SKM-1 treated with dmso at 0.1 percent for 144 hours (cell line): ENCODE results near the gene CKMT2.

ENCODE experiments used
- DNase-seq: peaks from one replicate; lab custom pipeline; 2025; ENCODE audit not compliant: unreplicated experiment; lab: John Stamatoyannopoulos, UW

CKMT2 gene

DNA sequence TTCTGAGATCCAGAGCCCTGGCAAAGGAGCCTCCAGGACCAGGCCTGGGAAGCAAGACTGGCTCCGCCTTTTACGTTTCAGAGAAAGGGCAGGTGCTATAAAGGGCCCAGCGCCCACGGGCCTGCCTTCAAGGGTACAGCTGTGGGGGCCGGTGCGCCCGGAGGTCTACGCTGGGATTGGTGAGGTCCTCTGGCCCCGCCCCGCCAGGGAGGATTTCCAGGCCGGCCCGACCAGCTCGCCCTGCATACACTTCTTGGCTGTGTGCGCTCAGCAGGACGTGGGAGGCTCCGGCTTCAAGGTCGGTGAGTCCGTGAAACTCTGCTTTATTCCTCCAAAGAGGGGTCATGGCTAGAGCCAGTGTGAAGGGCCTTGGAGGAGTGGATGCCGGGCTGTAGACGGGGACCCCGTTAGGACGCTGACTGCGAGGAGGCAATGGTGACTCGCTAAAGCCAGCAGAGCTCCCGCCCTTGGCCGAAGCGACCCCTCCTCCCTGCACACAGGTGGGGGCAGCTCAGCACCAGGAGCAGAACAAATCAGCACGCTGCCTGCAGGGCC, at the start of gene CKMT2:
CKMT2 (plus strand) TSS at position 243 of the 555 bp plus-strand sequence. CDS start 17,811 bp downstream, outside the sequence.
- DNase-seq, result no peak

DNA sequence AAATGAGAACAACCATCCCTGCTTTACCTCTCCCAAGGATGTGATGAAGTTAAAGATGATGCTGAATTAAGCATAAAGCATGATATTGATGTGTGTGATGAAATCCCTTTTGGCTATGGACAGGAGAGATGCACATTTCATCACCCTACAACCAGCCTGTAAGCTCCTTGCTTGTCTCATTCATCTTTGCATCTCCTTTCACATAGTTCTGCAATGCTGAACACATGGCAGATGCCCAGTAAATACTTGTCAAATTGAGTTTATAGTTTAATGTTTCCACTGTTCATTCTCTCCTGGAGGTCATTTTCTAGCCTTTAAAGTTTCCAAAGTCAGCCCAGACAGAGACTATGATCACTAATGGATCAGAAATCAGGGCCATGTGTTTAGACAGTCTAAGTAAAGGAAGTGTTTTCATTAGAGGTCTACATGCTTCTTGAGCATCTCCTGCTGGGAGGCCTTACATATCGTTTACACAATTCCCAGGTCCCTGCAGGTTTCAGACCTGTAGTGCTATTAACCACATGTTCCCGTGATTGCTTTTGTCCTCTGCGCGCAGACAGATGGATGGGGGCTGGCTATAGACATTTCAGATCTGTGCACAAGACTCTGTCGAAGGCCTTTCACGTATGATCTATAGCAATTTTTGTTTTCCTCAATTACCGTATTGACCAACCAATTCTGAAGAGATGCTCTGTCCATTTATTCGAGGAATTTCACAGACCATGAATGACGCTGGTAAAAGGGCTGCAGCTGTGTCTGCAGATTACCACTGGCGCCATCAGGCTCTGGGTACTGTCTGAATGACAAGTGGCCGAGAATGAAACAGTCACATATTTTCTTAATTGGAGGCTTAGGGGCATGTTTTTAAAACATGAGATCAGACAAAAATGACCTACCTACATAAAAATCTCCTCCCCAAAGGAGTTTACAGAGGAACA, 49.0 kb upstream of the CKMT2 start:
- no peak for DNase-seq

DNA sequence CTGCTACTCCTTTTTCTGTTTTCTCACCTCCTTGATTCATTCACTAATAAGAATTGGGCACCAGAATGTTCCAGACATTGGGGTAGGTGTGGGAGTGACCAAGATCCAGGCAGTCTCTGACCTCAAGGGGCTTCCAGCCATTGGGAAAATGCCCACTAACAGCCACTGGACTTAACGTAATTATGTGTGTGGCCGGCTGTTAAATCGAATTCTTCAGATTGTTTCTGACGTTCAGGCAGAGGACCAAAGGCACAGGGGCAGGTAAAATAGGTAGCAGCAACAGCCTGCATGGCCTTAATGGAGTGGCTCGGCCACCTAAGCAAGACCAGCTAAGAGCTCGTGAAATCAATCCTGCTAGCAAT, 48.4 kb upstream of the CKMT2 start:
- DNase-seq, result no peak

DNA sequence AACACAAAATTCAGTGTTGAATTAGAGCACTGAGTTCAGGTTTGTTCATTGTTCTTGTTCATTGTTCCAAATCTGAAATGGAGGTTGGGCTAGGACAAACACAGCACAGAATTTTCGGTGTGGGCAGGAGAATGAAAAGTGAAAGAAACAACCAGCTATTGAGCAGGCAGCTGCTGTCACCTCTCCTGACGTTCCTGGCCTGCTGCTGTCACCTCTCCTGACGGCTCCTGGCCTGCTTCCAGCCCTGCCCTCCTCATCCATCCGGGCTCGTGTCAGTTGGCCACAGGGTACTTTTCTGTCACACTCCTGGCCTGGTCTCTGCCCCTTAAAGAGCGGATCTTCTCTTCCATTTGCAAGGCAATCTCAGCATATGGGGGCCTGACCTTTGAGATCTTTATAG, 45.2 kb upstream of the CKMT2 start:
- DNase-seq, result no peak

DNA sequence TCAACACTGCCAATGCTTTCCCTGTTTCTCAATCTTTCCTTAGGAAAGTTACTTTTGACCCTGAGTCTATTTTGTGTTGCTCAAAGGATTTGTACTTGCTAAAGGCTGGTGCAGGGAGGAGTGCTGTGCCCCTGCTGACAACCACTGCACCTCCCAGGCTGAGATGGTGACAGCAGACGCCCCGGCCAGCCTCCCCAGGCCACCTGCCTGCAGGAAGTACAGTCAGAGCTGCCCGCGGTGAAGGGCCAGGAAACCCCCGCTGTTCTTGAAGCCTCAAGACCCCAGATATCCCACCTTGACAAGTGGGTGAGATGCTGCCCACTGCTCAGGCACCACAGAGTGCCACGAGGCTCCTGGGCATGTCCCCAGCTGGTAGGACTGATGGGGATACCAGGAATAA, 44.2 kb upstream of the CKMT2 start:
- no peak for DNase-seq

DNA sequence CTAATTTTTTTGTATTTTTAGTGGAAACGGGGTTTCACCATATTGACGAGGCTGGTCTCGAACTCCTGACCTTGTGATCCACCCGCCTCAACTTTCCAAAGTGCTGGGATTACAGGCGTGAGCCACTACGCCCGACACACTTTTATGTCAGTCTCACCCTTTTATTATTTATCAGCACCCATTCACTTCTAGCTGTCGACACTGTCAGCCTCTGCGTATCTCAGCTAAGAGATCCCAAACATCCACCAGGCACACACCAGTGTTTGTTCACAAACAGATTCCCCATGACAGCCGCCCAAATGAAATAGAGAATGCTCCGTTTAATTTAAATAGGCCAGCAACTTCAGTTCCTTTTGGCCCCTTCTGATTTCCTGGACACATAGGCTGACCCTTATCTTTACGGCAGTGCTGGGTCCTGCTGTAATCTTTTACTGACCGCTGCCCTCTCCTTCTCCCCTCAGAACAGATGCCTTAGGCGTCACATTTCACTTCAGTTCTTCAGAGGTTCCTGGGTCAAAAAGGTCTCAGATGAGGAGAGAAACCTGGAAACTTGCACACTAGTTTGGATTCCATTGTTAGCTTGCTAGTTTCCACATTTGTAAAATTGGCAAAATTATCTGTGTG, 43.1 kb upstream of the CKMT2 start:
- no peak for DNase-seq

DNA sequence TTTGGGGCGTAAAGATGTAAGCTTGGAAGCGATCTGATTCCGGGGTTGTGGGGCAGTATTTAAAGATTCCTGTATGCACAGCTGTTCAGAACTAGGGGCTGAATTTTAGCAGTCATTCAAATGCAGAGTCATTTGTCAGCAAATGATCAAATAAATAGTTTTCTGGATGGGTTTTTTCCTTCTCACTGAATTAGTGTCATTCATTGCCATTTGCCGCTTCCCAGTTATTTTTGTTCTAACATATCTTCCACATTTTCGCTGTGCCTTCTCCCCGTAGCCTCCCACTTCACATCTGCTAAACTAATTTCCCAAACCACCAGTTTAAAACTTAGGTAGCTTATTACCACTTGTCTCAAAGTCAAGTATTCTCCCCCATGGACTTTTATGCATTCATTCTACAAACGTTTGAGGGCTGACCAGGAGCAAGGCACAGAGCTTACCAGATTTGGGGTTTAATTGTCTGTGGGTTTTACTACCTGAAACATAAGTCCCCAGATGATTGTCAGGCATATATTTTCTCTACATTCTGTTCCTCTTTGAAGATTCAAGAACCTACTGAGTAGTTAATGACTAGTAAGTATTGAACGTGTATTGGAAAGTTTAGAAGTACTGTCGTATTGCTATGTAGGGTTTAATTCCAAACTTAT, 41.3 kb upstream of the CKMT2 start:
- DNase-seq, result no peak

DNA sequence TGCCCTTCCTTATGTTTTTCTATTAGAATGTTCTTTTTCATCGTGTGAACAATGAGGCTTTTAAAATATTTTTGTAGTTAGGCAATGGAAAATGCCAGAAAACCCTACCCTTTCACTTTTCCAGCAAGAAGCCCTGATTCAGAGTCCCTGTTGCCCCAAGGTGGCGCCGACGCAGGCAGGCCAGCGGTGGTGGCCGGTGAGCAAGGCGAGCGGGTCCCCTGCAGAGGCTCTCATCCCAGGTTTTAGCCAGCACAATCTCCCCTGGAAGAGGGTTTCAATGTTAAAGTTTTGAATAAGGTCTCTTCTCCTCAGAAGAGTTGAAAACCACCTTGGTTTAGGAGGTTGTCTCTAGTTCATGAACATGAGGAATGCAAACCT, 40.8 kb upstream of the CKMT2 start:
- no peak for DNase-seq

DNA sequence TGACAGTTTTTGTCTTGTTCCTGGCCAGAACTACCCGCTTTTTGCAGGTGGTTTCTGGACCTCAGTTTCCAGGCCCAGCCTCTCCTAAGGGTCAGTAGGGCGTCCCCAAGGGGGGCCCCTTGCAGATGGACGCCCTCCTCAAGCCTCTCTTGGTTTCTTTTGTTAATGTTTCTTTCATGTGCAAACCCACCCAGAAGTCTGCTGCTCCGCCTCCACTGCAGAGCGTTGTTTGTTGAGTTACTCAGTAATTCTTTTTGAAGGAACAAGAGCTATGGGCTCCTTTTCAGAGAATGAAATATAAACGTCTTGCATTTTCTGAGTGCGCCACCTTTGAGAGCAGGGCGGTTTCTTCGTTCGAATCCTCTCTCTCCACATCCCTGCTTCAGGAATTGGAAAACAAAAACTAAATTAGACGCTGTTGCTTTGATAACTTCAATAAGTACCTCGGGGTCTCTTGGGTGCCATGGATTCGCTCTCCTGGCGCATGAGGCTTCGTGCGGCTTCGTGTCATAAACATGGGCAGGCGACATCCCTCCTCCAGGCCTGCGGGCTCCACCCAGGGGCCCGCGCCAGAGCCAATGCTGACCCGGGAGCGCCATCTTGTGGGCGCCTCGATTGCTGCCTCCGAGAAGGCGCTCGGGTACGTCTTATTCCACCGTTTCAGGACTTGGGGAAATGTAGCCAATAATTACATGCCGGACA, 38.3 kb upstream of the CKMT2 start:
- DNase-seq, result peak; percentile 79

DNA sequence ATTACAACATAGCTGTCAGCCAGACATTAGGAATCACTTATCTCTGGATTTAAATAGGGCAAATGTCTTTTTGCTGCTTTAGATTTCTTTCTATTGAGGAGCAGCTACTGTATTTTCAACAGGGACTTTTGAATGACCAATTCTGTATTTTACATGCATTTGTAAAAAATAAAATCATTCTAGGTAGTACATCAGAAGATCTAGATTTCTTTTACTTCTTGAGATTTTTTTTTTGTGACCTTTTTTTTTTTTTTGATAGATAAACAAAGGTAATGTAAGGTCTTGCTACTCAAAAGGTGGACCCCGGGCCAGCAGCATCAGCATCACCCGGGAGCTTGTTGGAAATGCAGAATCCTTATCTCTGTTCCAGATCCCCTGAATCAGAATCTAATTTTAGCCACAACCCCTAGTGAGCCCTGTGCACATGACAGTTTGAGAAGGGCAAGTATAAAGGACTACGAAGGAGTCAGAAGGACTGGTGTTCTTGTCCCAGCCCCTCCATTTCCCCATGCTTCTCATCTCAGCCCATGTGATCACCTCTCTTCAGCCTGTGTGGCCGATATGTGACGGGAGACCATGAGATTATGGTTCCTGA, 37.7 kb upstream of the CKMT2 start:
- DNase-seq, result no peak

DNA sequence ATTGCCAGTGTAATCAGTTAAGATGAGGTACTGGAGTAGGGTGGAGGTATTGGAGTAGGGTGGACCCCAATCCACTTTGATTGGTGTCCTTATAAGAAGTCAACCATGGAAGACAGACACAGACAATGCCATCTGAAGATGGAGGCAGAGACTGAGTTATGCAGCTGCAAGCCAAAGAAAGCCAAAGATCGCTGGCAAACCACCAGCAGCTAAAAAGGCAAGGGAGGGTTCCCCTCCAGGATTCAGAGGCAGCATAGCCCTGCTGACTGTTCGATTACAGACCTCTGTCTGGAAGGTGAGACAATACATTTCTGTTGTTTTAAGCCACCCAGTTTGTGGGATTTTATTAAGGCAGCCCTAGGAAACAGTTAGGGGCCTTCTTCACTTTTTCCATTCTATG, 30.5 kb upstream of the CKMT2 start:
- no peak for DNase-seq

DNA sequence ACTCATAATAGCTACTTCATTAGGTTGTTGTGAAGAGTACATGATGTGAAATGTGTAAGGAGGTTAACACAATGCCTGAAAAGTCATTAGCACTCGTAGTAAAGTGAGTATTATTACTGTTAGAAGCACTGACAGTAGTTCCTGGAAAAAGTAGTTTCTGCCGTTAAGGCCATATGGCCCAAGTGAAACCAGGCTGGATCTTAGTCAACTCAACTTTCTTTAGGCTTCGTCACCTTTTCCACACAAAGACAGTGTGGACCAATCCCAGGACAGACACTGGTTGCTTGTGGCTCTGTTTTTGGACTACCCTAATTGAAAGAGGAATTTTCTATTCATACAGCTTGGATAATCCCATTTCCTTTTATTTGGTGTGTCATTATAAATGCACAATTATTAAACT, 29.4 kb upstream of the CKMT2 start:
- DNase-seq, result no peak

DNA sequence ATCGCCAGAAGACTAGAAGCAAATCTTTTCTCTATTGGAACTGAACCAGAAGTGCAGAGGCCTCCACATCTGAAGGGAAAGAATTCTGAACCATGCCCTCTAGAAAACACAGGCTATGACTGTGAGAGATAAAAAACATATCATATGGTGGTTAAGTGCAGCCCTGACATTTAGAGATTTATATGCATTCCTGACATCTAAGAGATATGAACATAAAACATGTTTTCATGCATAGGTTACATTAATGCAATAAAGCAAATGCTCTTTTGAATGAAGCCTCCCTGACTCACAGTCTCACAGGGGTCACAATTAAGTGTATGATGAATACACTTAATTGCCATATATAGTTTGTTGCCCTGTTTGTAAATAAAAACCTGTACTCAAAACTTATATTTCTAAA, 28.9 kb upstream of the CKMT2 start:
- no peak for DNase-seq

DNA sequence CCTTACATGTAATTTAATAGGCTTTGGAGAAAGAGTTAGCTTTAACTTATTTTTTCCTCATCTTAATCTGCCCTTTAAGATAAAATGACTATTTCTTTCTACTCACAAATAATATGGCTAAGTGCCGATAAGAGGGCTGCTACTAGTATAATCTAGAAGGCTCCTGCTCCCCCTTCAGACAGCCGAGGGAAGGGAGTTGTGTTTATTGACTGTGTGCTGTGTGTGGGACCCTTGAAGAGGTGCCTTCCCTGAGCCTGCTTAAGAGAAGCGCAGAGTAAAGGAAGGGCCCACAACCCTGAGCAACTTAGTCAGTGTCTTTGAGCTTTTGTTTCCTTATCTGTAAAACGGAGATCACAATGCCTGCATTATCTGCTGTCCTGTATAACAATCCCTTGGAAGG, 28.1 kb upstream of the CKMT2 start:
- no peak for DNase-seq

DNA sequence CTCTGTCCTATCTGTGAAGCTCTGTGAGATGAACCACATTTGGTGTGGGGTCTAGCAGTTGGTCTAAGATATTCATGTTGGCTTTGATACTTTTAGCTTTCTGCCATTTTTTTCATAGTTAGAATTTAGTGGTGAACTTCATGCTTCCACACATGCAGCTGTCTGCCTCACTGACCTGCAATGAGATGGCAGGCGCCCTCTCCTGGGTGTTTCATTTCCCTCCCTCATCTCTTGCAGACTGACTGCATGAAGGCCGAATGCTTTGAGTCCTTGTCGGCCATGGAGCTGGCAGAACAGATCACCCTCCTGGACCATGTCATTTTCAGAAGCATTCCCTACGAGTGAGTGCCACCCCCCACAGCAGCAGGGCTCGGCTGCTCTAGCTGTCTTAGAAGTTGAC, 26.1 kb upstream of the CKMT2 start:
- DNase-seq, result no peak

DNA sequence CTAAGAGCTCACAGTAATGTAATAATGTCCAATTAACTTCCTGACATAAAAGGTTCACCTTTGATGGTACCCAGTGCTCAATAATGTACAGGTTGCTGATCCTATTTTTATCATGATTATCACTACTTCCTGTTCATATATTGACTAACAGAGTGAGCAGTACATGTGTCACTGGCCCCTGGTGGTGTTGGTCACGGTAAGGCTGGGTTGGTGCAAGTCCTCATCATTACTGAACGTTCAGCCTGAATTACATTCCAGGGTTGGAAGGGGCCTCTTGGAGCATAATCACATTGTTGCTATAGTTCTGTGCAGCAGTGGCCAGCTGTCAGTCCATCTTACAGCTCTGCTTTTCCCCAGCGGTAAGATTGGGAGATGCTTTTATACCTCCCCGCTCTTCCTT, 24.2 kb upstream of the CKMT2 start:
- DNase-seq, result no peak

DNA sequence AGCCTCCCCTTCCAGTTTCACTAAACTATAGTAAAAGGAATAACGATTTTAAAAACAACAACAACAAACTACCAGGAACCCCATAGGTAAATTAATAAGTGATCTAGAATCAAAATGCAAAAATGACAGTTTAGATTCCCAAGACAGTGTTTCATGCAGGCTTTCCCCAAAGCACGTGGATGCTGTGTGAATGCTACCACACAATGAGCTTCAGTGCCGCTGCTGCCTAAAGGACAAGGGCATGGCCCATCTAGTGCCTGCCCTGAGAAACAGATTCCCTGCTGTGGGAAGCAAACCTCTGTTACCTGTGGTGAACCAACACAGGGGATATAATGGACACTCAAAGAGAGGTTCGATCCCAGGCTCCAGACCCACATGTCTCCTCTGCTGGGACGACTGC, 23.7 kb upstream of the CKMT2 start:
- no peak for DNase-seq

DNA sequence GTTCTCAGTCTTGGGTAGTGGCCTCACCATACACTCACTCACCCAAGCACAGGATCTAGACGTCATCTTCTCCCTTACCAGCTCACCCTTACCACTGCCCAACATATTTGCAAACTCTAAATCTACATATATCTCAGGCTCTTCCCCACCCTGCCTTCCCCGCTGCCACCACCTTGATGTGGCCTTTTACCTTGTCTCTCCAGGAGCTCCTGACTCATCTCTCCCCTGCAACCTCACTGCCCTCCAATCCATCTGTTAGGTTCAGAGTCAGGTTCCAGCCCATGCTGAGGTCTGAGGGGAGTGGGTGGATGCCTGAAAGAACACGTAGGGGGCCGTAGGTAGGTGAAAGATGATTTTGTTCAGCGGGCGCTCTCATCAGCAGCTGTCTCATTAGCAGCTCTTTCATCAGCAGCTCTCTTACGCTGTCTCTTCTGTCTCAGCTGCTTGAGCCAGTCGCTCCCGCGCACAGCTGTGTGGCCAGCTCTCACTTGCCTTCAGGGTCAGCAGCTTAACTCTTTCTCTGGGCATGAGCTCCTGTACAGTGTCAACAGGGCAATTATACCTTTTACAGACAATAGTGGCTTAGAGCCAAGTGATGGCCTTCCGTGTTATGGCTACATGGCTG, 23.1 kb upstream of the CKMT2 start:
- DNase-seq, result no peak

DNA sequence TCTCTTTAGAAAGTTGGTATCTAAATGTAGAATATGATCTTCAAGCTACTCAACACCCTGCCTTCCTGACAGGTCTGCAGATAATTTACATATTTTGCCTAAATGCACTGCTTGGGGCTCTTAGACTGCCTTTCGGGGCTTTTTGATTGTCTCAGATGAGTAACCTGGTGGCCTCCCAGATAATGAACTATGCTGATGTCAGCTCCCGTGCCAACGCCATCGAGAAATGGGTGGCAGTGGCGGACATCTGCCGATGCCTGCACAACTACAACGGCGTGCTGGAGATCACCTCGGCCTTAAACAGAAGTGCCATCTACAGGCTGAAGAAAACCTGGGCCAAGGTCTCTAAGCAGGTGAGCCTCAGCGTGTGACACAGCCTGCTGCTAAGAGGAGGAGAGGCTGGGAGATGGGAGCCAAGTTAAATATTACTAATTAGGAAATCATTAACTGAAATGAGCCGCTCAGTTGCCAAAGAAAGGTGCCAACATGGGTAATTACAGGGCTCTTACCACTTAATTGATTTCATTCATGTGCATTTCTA, 20.8 kb upstream of the CKMT2 start:
- no peak for DNase-seq

DNA sequence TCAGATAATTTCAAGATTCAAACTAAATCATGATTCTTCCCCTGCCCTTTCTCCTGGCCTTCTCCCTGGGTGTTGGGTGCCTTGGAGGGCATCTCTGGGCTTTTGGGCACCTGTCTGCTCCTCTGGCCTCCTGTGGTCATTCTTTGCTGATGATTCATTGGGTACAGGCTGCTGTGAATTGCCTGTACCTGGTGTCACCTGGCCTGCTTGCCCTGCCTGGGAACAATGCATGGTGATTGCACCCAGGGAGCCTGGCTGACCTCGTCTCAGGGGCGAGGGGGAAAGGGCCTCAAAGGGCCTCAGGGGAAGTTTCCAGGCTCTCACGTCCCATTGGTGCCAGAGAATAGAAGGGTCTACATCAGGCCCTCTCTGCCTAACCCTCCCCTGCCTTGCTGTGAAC, 20.1 kb upstream of the CKMT2 start:
- DNase-seq, result no peak
